Activated CD8-positive, alpha-beta memory T cell treated with anti-CD3 and anti-CD28 coated beads, Interleukin-2, amount 50 U/mL, for 48 hours (primary cell): ENCODE data around the gene PXMP4.
"Not testable (repeated sequence)": the region's sequence is repeated elsewhere in the genome, so short reads cannot be mapped to it uniquely, and the experiment has no call there.

Experiments
- DNase-seq: peaks from one replicate; pipeline ENCODE4 v3.0.0-alpha.2; 2020

The PXMP4 gene

GRCh38 chr20:33701629-33702450 is 18.3 kb downstream of the PXMP4 start:
- DNase-seq = no peak

- not testable (repeated sequence) for DNase-seq
These were observed 19.2 kb downstream of the PXMP4 start for GRCh38 chr20:33700696-33701441.

- not testable (repeated sequence) for DNase-seq
These were observed 21.1 kb downstream of the PXMP4 start for GRCh38 chr20:33698966-33699365.

GRCh38 chr20:33697129-33697528 is 23.0 kb downstream of the PXMP4 start:
- DNase-seq = no peak

GRCh38 chr20:33696448-33696847 is 23.7 kb downstream of the PXMP4 start:
- no peak for DNase-seq

- no peak for DNase-seq
These were observed 25.5 kb downstream of the PXMP4 start for GRCh38 chr20:33694639-33695012.

GRCh38 chr20:33693741-33694638 is 26.1 kb downstream of the PXMP4 start:
- DNase-seq = no peak

GRCh38 chr20:33693289-33693688 is 26.8 kb downstream of the PXMP4 start:
- DNase-seq = no peak

GRCh38 chr20:33689973-33690372 is 30.1 kb downstream of the PXMP4 start:
- DNase-seq = peak; percentile 78

GRCh38 chr20:33689493-33689892 is 30.6 kb downstream of the PXMP4 start:
- no peak for DNase-seq

- no peak for DNase-seq
These were observed 31.1 kb downstream of the PXMP4 start for GRCh38 chr20:33688938-33689424.

- DNase-seq = no peak
These were observed 31.8 kb downstream of the PXMP4 start for GRCh38 chr20:33687993-33688937.

GRCh38 chr20:33687370-33687915 is 32.7 kb downstream of the PXMP4 start:
- no peak for DNase-seq

- DNase-seq = no peak
These were observed 33.1 kb downstream of the PXMP4 start for GRCh38 chr20:33686984-33687366.

- peak; percentile 98 for DNase-seq
These were observed 33.8 kb downstream of the PXMP4 start, which contains the start of gene E2F1 for GRCh38 chr20:33686100-33686983. E2F1 (minus strand) TSS chr20:33686385; CDS start chr20:33686264, 121 bp downstream.

- DNase-seq = peak; percentile 85
These were observed 34.6 kb downstream of the PXMP4 start for GRCh38 chr20:33685328-33686099.

GRCh38 chr20:33684533-33685327 is 35.4 kb downstream of the PXMP4 start:
- DNase-seq = no peak

- no peak for DNase-seq
These were observed 38.3 kb downstream of the PXMP4 start for GRCh38 chr20:33681728-33682353.
